Liver (tissue), 9 donors: ENCODE measurements around the gene KAZN. TPM values are rescaled to one million over a fixed set of nuclear protein-coding genes. Genes with fewer than 3 reads are reported as not detected.
"Not testable (repeated sequence)": the region's sequence is repeated elsewhere in the genome, so short reads cannot be mapped to it uniquely, and the experiment has no call there.

ENCODE experiments used
- DNase-seq: peaks from one replicate; pipeline ENCODE4 v3.0.0-alpha.2; 2017; ENCODE audit warnings: low spot score
- H3K27ac ChIP-seq, 2 donors: one replicate each; pipeline ENCODE4 v1.7.0; 2013; ENCODE audit warnings: inconsistent platforms in 2 of 2, low read length in 2 of 2, control low read depth in 1 of 2, low read depth in 1 of 2, mild to moderate bottlenecking in 1 of 2
- H3K27me3 ChIP-seq, 4 donors: one replicate each; pipeline versions ENCODE4 v1.6.1 to v1.7.0; 2013; ENCODE audit warnings: low read length in 3 of 4, inconsistent platforms in 1 of 4, mild to moderate bottlenecking in 1 of 4, moderate library complexity in 1 of 4; ENCODE audit not compliant: control insufficient read depth in 4 of 4, insufficient read depth in 4 of 4
- H3K36me3 ChIP-seq, 4 donors: one replicate each; pipeline versions ENCODE4 v1.6.1 to v1.7.0; 2013; ENCODE audit warnings: low read length in 3 of 4, mild to moderate bottlenecking in 3 of 4, low read depth in 1 of 4, moderate library complexity in 1 of 4; ENCODE audit not compliant: control insufficient read depth in 4 of 4, insufficient read depth in 3 of 4
- H3K4me1 ChIP-seq, 4 donors: one replicate each; pipeline versions ENCODE4 v1.6.1 to v1.7.0; 2013; ENCODE audit warnings: low read length in 3 of 4, mild to moderate bottlenecking in 3 of 4, moderate library complexity in 1 of 4; ENCODE audit not compliant: control insufficient read depth in 4 of 4, insufficient read depth in 4 of 4
- H3K4me3 ChIP-seq, 3 donors: one replicate each; pipeline versions ENCODE4 v1.6.1 to v1.7.0; 2013; ENCODE audit warnings: low read length in 3 of 3, control low read depth in 1 of 3, low read depth in 1 of 3, mild to moderate bottlenecking in 1 of 3
- H3K9ac ChIP-seq, 2 donors: one replicate each; pipeline ENCODE4 v1.7.0; 2013; ENCODE audit warnings: low read length in 2 of 2, mild to moderate bottlenecking in 2 of 2, moderate library complexity in 2 of 2, control low read depth in 1 of 2, low read depth in 1 of 2
- H3K9me3 ChIP-seq, 4 donors: one replicate each; pipeline versions ENCODE4 v1.6.1 to v1.7.0; 2013; ENCODE audit warnings: low read length in 3 of 4; ENCODE audit not compliant: control insufficient read depth in 4 of 4
- ATF3 ChIP-seq: IDR thresholded peaks from 2 replicates; pipeline ENCODE4 v1.6.1; 2016; ENCODE audit warnings: antibody characterized with exemption
- CTCF ChIP-seq: fragments of 150-350 bp; IDR thresholded peaks from 2 replicates; pipeline ENCODE4 v1.5.1; 2017; ENCODE audit warnings: improper control_type of control experiment, low read depth, low read length; ENCODE audit not compliant: missing input control
- EGR1 ChIP-seq, 2 donors: IDR thresholded peaks; 2 replicates each; pipeline ENCODE4 v1.6.1; 2016 to 2018; ENCODE audit warnings: antibody characterized with exemption in 2 of 2, low read depth in 2 of 2
- FOXA1 ChIP-seq: IDR thresholded peaks from 2 replicates; pipeline ENCODE4 v1.6.1; 2016; ENCODE audit warnings: antibody characterized with exemption
- FOXA2 ChIP-seq: IDR thresholded peaks from 2 replicates; pipeline ENCODE4 v1.6.1; 2016; ENCODE audit warnings: antibody characterized with exemption
- GABPA ChIP-seq, 2 donors: IDR thresholded peaks in 1 of 2; conservative IDR thresholded peaks in 1 of 2; 2 replicates each; pipeline ENCODE4 v1.6.1; 2016; ENCODE audit warnings: antibody characterized with exemption in 2 of 2, mild to moderate bottlenecking in 1 of 2, moderate library complexity in 1 of 2
- HNF4A ChIP-seq, 2 donors: conservative IDR thresholded peaks; 2 replicates each; pipeline ENCODE4 v1.6.1; 2016; ENCODE audit warnings: antibody characterized with exemption in 2 of 2, mild to moderate bottlenecking in 2 of 2
- HNF4G ChIP-seq: IDR thresholded peaks from 2 replicates; pipeline ENCODE4 v1.6.1; 2016; ENCODE audit warnings: antibody characterized with exemption
- MAX ChIP-seq: IDR thresholded peaks from 2 replicates; pipeline ENCODE4 v1.6.1; 2016; ENCODE audit warnings: antibody characterized with exemption
- RAD21 ChIP-seq, 2 donors: IDR thresholded peaks; 2 replicates each; pipeline ENCODE4 v1.6.1; 2016; ENCODE audit warnings: antibody characterized with exemption in 2 of 2, mild to moderate bottlenecking in 2 of 2
- REST ChIP-seq: IDR thresholded peaks from 2 replicates; pipeline ENCODE4 v1.6.1; 2016; ENCODE audit warnings: antibody characterized with exemption, mild to moderate bottlenecking
- RXRA ChIP-seq, 2 donors: IDR thresholded peaks; 2 replicates each; pipeline ENCODE4 v1.6.1; 2017 to 2018; ENCODE audit warnings: antibody characterized with exemption in 2 of 2, mild to moderate bottlenecking in 1 of 2
- SP1 ChIP-seq: IDR thresholded peaks from 2 replicates; pipeline ENCODE4 v1.6.1; 2018; ENCODE audit warnings: antibody characterized with exemption, mild to moderate bottlenecking
- TAF1 ChIP-seq: conservative IDR thresholded peaks from 2 replicates; pipeline ENCODE4 v1.6.1; 2016; ENCODE audit warnings: antibody characterized with exemption, mild to moderate bottlenecking
- YY1 ChIP-seq: IDR thresholded peaks from 2 replicates; pipeline ENCODE4 v1.6.1; 2016; ENCODE audit warnings: antibody characterized with exemption, mild to moderate bottlenecking
- ZBTB33 ChIP-seq: IDR thresholded peaks from 2 replicates; pipeline ENCODE4 v1.6.1; 2016; ENCODE audit warnings: antibody characterized with exemption
- WGBS: extraction: QIAGEN DNeasy Blood & Tissue Kit; methylation state at CpG from one replicate; pipeline ENCODE4 v1.1.7; 2013; 5-methylcytosine and 5-hydroxymethylcytosine counted together
- polyA plus RNA-seq, 2 donors: library from polyadenylated mRNA; stranded (reverse) in 1 of 2; unstranded in 1 of 2; fragments of 200-250 nt in 1 of 2; fragments of >200 nt in 1 of 2; fragmentation: Nextera tagmentation in 1 of 2; extraction: Ambion mirVana in 1 of 2; gene quantifications; one replicate each; pipeline versions ENCODE4 v1.2.1 to v1.2.3, GENCODE V29; 2013 to 2015
- total RNA-seq, 2 donors: library from RNA; depleted of rRNA; stranded (reverse); fragments of >200 nt; gene quantifications; one replicate each; pipeline ENCODE4 v1.2.3, GENCODE V29; 2014
- donor health status: healthy.
- donor health status: healthy.
- donor health status: healthy.
- donor health status: healthy.
- donor health status: healthy.

Gene KAZN
- total and polyA plus RNA-seq, 4 donors: 1.9 to 6.9 (median 2.4) TPM

- Histone ChIP-seq H3K9me3 (no peaks in the 10 kb centered on the region), H3K36me3 (no peaks in the 10 kb centered on the region), H3K4me1 (no peaks in the 10 kb centered on the region), H3K4me3 (no peak overlapping the region), H3K27ac (no peak overlapping the region), H3K9ac (no peak overlapping the region), H3K27me3 (peaks cover 0 to 11% (median 0%) of the 10 kb centered on the region in 4 donors)
- no peak for TF ChIP-seq TAF1
- no peak for DNase-seq
- 75% methylated on average over 2 of the region's 2 CpGs for WGBS
Measured at GRCh38 chr1:15132965-15133364, 534.5 kb downstream of the KAZN start.

GRCh38 chr1:15134285-15134684, 535.8 kb downstream of the KAZN start:
- TF ChIP-seq HNF4A (conservative IDR thresholded peaks at IDR 0.05): no peak
- TF ChIP-seq MAX: no peak
- no peak for TF ChIP-seq FOXA2
- no peak for TF ChIP-seq FOXA1
- no peak for TF ChIP-seq SP1
- no peak for TF ChIP-seq ZBTB33
- no peak for TF ChIP-seq RXRA (IDR thresholded peaks at IDR 0.05)
- TF ChIP-seq GABPA (IDR thresholded peaks at IDR 0.05 in 1 of 2, conservative IDR thresholded peaks at IDR 0.05 in 1 of 2): no peak
- no peak for TF ChIP-seq TAF1
- TF ChIP-seq HNF4G: no peak
- no peak for TF ChIP-seq EGR1 (IDR thresholded peaks at IDR 0.05; ENCODE audit: low read depth in 2 of 2)
- no peak for TF ChIP-seq CTCF
- TF ChIP-seq YY1: no peak
- no peak for TF ChIP-seq RAD21 (IDR thresholded peaks at IDR 0.05)
- no peak for TF ChIP-seq ATF3
- TF ChIP-seq REST: no peak
- Histone ChIP-seq H3K9ac (no peak overlapping the region), H3K9me3 (no peaks in the 10 kb centered on the region), H3K36me3 (no peaks in the 10 kb centered on the region), H3K27me3 (peaks cover 0 to 11% (median 0%) of the 10 kb centered on the region in 4 donors), H3K27ac (no peak overlapping the region), H3K4me1 (no peaks in the 10 kb centered on the region), H3K4me3 (no peak overlapping the region)
- DNase-seq: no peak
- 73% methylated on average over 2 of the region's 2 CpGs for WGBS

GRCh38 chr1:15135604-15136003, 537.1 kb downstream of the KAZN start:
- H3K27me3 ChIP-seq: peaks cover 0 to 13% (median 0%) of the 10 kb centered on the region in 4 donors
- WGBS: 77% methylated on average over 10 of the region's 10 CpGs
- H3K4me1 ChIP-seq, H3K27ac ChIP-seq, H3K4me3 ChIP-seq, H3K9me3 ChIP-seq, H3K36me3 ChIP-seq, DNase-seq, H3K9ac ChIP-seq: not testable (repeated sequence)
